GM18858 (cell line): ENCODE measurements around the gene NF2.

Experiments used
- ATAC-seq: cut with Tn5 transposase; IDR thresholded peaks from one replicate; pipeline ENCODE4 v1.9.1; 2021; ENCODE audit not compliant: unreplicated experiment

Gene NF2

GRCh38 chr22:29629903-29630516 lies 26.6 kb downstream of the NF2 start:
- ATAC-seq = no peak

- no peak for ATAC-seq
Measured at GRCh38 chr22:29630987-29631386, 27.6 kb downstream of the NF2 start.

- no peak for ATAC-seq
Measured at GRCh38 chr22:29631725-29632124, 28.3 kb downstream of the NF2 start.

- ATAC-seq = no peak
Measured at GRCh38 chr22:29632672-29633071, 29.2 kb downstream of the NF2 start.

- no peak for ATAC-seq
Measured at GRCh38 chr22:29633514-29634312, 30.3 kb downstream of the NF2 start.

- ATAC-seq = no peak
Measured at GRCh38 chr22:29634847-29635246, 31.4 kb downstream of the NF2 start.

- no peak for ATAC-seq
Measured at GRCh38 chr22:29635734-29636357, 32.4 kb downstream of the NF2 start.

- no peak for ATAC-seq
Measured at GRCh38 chr22:29636751-29637150, 33.3 kb downstream of the NF2 start.

GRCh38 chr22:29637181-29637580 lies 33.7 kb downstream of the NF2 start:
- no peak for ATAC-seq

GRCh38 chr22:29638678-29639077 lies 35.2 kb downstream of the NF2 start:
- no peak for ATAC-seq

- no peak for ATAC-seq
Measured at GRCh38 chr22:29639096-29639495, 35.7 kb downstream of the NF2 start.

GRCh38 chr22:29641042-29641699 lies 37.7 kb downstream of the NF2 start:
- no peak for ATAC-seq

GRCh38 chr22:29641700-29642330 lies 38.4 kb downstream of the NF2 start:
- ATAC-seq = no peak

GRCh38 chr22:29642694-29643093 lies 39.3 kb downstream of the NF2 start:
- ATAC-seq = no peak

- no peak for ATAC-seq
Measured at GRCh38 chr22:29647954-29648737, 44.7 kb downstream of the NF2 start.

- no peak for ATAC-seq
Measured at GRCh38 chr22:29650370-29650769, 46.9 kb downstream of the NF2 start.

GRCh38 chr22:29651652-29652051 lies 48.2 kb downstream of the NF2 start:
- ATAC-seq = no peak

- no peak for ATAC-seq
Measured at GRCh38 chr22:29654420-29654819, 51.0 kb downstream of the NF2 start.

- ATAC-seq = no peak
Measured at GRCh38 chr22:29654882-29655281, 51.4 kb downstream of the NF2 start.

- ATAC-seq = no peak
Measured at GRCh38 chr22:29658176-29658575, 54.7 kb downstream of the NF2 start.
